Measurements from ENCODE around the gene GSN.
"Not testable (repeated sequence)": the region's sequence is repeated elsewhere in the genome, so short reads cannot be mapped to it uniquely, and the experiment has no call there.

GSN gene

DNA sequence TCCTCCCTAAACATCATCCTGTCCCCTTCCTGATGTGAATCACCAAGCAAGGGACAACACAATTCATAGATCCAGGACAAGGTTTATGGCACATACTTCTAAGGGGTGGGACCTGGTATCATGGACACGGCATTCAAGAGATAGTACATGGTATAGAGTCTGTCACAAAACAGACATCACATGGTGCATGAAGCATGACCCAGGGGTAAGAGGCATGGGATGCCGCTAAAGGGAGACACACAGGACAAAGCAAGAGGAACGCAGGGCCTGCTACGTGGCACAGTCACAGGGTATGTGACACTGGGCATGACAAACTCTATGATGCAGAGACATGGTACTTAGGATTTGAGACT, 20.7 kb downstream of the GSN start:
- DNase-seq (ENCODE audit: low spot score) = no peak

DNA sequence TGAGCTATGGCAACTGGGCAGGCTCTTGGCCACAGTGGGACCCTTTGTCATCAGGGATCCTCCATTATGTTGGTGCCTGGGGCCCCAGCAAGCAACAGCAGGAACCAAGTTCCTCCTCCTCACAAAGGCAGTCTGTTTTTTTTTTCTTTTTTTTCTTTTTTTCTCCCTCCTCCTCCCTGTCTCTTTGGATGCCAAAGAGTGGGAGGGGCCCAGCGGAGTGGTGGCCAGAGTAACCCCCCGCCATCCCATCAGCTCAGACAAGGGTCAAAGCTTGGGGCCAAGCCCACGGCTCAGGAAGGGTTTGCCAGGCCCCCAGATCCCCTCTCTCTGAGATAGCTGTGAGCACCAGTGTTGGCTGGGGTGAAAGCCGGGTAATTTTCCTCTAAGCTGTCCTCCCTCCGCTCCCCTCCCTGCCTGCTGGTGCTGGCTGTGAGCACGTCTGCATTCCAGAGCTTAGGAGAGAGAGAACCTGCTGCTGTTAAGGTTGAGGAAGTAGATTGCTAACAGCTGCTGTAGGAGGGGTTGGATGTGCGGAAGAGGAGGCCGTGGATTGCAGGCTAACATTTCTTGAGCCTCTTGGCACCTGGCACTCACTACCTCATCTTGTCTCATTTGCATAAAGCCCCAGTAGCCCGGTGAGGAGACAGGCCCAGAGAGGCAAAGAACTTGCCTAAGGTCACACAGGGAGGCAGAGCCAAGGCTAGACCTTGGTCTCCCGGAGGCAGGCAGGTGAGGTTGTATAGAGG, 21.2 kb downstream of the GSN start:
- DNase-seq (ENCODE audit: low spot score) = no peak

DNA sequence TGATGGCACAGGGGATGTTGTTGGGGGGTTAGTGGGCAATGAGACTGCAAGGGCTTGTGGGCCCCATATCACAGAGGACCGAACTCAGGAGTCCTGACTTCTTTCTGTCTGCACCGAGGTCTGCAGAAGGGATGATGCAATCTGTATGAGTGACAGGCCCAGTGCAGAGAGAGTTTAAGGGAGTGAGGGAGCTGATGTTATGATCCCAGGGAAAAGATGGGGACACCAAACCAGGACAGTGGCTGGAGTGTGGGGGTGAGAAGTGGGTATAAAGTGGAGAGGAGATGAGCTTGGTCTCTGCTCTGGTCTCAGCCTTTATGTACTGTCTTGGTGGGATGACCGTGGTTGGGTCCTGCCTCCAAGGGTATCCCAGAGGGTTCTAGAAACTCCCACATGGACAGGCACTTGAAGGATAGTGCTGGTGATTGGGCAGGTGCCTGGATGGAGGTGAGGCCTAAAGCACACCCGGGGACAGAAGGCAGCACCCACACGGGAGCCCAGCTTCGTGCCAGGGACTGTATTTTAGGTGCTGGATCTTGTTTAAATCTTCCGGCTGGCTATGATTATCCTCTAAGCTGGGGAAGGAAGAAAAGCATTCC, 21.9 kb downstream of the GSN start:
- DNase-seq (ENCODE audit: low spot score) = no peak

DNA sequence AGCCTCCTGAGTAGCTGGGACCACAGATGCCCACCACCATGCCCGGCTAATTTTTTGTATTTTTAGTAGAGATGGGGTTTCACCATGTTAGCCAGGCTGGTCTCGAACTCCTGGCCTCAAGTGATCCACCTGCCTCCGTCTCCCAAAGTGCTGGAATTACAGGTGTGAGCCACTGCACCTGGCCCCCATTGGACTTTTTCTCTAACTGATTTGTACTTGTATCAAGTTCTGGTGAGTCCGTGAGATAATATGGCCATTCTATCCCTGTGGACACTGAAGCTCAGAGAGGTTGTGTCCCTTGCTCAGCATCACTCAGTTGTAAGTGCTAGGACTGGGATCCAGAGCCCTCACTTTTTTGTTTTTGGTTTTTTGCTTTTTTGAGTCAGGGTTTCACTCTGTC, 23.6 kb downstream of the GSN start:
- DNase-seq (ENCODE audit: low spot score) = not testable (repeated sequence)

DNA sequence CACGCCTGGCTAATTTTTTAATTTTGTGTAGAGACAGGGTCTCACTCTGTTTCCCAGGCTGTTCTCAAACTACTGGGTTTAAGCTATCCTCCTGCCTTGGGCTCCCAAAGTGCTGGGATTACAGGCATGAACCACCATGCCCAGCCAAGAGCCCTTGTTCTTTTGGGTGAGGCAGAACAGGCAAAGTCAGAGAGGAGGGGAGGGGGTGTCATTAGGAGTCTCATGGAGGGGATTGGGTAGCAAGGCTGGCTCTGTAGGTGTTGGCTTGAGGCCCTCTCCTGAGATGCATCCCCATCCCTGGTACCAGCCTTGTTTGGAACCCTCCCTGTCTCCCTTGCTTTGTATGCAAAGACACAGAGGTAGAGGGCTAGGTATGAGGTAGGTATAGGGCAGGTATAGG, 24.1 kb downstream of the GSN start:
- no peak for DNase-seq (ENCODE audit: low spot score)

DNA sequence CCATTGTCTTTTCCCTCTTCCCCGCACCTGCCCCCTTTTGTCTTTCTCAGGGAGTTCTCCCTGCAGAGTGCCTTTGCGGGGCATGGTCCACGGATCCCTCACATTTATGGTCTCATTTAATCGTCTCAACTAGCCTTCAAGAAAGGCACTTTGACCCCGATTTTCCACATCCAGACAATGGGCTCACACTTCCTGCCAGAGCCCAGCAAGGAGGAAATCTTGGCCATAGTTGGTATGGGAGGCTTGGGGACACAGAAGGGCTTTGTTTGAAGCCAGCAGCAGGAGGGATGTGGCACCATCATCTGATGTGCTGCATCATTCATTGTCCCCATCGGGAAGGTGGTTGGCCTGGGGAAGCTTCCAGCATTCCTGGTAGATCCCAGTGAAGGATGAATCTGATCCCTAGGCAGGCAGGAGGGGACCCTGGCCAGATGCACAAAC, 24.9 kb downstream of the GSN start:
- no peak for DNase-seq (ENCODE audit: low spot score)

DNA sequence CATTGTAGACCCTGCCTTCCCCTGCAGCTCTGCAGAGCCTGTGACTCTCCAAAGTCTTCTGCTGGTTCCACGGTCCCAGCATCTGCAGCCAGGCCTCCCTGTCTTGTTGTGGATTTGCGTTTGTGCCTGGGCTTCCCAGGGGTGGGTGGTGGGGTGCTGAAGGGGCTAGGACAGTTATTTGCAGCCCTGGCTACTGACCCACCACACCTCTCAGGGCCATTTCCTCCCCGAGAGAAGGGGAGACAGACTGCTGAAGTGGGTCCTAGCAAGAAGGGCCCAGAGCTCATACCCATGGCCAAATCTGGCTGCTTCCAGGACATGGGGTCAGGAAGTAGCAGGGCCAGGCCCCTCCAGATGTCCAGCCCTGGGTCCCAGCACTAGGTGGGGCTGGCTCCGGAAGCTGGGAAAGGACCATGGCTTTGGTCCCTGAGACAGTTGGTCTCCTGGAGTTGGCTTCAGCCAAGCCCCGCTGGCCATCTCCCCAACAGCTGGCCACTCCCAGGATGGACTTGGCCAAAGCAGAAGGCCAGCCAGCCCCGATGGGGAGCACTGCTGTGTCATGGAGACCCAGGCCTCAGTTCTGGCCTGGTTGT, 26.3 kb downstream of the GSN start:
- no peak for DNase-seq (ENCODE audit: low spot score)

DNA sequence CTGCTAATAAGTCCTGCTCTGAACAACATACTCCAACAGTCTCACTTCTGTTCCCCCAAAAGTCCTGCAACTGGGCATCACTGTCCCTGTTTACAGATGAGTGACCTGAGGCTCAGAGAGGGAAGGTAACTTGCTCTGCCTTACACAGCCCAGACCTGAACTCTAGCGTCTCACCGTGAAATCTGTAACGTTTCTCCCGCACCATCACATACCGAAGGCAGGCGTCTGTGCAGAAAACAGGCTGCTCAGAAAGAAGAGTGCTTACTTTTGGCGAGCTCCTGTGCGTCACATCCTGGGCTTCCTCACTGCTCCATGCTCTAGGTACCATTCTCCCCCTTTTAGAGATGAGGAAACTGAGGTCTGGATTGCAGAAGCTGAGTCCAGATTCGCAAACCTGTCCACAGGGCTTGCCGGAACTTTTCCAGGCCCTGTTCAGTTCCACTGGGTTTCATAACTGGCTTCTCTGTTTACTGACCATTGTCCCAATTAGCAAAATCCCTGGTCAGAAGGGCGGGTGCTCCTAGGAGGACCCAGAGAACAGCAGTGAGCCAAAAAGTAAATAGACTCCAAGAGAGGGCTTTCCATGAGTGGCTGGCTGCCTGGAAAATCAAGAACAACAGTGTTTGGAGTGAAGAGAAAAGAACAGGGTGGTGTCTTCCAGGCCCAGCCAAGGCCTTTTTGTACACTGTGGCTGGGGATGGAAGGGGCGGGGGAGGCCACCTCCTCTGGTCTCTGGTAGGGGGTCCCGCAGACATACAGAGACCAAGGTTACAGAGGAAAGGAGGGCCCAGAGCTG, 27.1 kb downstream of the GSN start:
- DNase-seq (ENCODE audit: low spot score) = no peak

DNA sequence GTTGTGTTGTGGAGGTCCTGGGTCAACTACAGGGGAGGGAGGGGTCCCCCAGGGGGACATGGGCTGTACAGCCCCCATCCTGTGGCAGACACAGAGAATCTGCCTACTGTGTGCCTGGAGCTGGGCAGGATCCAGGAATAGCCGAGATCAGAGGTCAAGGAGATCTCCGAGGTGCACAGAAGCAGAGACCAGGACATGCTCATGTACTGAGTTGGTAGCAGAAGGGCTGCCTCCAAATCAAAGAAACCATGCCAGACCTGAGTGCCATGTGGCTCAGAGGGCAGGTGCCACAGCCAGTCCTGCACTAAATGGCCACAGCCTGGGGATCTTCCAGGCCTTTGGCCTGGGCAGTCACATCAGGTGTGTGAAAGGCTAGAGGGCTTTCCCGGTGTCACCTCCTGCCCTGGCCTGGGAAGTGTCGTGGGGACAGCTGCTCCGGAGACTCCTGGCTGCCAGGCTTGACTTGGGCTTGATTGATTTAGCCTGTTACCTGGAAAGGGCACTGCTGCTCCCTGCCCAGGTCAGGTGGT, 27.8 kb downstream of the GSN start:
- no peak for DNase-seq (ENCODE audit: low spot score)

DNA sequence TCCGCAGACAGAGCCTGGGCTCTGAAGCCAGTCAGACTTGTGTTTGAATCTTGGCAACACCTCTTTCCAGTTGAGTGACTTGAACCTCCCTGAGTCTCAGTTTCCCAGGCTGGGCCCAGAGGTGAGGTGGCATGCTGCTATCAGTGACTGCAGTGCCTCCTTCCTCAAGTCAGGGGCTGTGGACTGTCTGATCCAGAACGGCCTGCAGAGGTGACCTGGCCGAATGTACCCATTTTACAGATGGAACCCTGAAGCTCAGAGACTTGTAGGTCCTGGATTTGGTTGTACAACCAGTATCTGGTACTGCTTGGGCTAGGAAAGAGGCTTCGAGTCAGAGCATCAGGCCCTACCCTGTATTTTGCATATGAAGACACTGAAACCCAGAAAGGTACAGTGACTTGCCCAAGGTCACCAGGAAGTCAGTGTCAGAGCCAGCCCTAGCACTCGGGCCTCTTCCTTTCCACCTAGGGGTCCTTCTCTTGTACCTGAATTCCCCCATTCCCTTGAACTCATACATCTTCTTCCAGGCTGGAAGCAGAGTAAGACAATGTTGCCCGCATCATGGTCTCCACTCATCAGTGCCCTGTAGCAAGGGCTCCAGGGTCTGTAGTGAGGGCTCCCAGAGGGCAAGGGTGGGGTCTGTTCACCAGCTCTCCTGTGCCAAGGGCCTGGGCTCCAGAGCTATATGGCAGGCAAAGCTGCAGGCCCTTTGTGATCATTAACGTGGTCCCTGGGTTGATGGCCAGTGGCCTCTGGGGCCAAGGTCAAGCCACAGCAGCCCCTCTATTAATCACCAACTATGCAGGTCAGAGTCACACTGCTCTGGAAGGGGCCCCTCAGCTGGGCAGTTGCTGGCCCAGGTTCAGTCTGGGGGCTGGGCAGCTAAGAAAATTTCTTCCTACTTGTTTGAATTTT, 28.5 kb downstream of the GSN start:
- no peak for DNase-seq (ENCODE audit: low spot score)

DNA sequence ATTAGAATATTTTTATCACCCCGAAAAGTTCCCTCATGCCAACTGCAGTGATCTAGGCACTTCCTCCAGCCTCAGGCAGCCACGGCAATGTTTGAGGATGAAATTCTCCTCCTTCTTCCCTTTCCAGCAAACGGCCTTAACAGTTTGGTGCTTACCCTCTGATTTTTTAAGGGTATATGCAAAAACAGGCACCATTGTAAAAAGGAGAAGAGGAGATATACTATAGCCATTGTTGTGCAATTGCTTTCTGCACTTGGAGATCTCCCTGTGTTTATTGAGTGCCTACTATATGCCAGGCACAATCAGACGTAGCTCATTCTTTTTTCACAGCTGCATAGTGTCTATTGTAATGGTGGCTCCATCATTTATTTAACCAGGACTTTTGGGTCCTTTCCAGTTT, 29.4 kb downstream of the GSN start:
- DNase-seq (ENCODE audit: low spot score) = no peak

DNA sequence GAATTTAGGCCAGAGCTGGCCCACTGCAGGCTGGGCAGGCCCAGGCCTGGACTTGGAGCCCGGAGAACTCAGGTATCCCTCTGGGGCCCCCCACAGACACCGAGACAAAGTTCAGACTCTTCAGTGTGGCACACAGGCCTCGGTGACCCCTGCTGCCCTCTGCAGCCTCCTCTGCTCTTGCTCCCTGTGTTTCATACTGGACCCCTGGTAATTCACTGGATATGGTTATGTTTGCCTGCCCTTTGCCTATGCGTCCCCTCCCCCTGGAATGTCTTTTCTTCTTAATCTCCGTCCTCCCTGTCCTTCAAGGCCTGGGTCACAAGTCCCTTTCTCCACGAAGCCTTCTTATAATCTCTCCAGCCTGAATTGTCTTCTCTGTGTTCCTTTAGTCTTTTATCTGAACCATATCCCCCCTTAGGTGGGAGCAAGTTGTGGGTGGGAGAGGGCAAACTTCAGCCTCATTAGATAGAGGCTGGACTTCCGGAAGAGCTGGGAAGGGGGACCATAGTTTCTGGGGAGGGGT, 30.1 kb downstream of the GSN start:
- DNase-seq (ENCODE audit: low spot score) = no peak

DNA sequence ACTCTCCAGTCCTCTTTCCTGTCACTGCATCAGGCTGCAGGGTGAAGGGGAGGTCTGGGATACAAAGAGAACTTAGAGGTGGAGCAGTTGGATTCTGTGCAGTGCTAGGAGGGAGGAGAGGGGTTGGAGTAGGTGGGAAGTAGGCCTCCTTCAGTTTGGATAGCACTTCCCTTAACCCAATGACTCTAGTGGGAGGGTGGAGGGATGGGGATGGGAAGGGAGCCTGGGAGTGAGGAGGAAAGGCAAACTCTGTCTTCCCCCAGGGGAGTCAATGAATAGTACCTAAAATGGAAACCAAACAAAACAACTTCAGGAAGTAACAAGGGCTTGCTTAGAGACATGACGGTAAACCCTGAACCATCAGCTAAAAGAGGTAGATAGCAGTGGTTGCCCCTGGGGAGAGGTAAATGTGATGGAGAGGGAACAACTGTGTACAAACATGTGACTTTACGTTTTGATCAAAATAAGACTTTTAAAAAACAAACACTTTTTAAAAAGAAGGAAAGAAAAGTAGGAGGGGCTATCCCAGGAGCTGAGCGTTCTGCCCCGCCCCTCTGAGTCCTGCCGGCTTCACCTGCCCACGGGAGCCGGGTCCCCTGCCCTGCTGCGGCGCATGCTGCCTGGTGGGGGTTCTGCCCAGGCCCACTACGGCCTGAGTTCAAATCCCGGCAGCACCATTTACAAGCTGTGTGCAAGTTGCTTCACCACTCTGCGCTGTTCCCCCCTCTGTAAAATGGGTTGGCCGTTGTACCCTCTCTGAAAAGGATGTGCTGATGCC, 30.9 kb downstream of the GSN start:
- peak; percentile 48 for DNase-seq (ENCODE audit: low spot score)

DNA sequence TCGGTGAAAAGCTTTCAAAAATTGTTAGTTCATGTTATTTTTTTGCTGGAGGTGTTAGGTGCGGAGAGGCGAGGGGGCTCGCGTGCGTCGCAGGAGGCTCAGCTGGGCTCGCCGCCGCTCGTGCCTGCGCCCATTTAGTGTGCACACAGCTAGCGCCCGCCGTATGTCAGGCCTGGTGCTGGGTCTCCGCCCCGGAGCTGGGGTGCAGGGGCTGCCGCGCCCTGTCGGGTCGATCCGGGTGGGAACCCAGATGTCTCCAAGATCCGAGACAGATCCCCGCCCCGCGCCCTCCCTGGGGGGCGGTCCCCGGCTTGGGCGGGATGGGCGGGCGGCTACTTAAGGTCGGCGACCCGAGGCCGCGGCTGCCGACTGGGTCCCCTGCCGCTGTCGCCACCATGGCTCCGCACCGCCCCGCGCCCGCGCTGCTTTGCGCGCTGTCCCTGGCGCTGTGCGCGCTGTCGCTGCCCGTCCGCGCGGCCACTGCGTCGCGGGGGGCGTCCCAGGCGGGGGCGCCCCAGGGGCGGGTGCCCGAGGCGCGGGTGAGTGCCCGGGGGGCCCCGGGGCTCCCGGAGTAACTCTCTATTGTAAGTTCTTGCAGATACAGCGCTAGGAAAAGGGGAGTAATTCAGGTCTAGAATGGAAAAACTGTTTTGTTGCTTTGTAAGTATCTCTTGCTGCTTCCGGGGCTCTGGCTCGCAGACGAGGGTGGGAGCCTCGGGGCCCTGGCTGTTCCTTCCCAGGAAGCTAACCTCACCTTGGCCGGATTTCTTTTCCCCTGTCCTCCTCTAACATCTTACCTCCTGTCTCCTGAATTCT, 31.7 kb downstream of the GSN start:
- no peak for DNase-seq (ENCODE audit: low spot score)

DNA sequence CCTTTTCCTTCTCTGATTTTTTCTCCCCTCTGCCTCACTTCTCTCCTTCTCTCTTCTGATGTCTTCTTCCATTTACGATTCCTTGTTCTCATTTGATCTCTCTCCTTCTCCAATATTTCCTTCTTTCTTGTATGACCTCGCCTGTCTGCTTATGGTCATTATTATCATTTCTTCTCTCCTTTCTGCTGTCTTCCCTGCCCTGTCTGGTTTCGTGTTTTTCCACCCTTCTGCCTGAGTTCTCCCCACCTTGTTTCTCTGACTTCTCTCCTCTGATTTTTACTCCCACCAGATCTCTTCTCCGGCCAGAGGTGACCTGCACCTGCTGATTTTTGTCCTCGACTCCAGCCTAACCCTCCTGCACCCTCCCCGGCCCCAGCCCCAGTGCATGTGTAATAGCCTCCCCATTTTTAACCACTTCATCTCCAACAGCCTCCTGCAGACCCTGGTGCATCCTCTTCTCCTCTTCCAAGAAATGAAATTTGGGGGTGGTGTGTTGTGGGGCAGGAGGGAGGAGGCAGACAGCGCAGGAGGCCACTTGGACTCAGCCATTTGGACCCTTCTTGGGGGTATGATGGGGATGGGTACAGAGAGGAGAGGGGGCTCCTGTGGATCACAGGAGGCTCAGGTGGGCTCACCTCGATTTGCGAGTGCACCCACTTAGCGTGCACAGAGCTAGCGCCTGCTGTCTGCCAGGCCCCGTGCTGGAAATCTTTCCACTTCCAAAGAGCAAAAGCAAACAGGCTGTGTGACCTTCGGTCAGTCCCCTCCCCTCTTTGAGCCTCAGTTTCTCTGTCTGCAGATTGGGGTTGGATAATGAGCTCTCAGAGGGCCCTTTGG, 32.5 kb downstream of the GSN start:
- no peak for DNase-seq (ENCODE audit: low spot score)

DNA sequence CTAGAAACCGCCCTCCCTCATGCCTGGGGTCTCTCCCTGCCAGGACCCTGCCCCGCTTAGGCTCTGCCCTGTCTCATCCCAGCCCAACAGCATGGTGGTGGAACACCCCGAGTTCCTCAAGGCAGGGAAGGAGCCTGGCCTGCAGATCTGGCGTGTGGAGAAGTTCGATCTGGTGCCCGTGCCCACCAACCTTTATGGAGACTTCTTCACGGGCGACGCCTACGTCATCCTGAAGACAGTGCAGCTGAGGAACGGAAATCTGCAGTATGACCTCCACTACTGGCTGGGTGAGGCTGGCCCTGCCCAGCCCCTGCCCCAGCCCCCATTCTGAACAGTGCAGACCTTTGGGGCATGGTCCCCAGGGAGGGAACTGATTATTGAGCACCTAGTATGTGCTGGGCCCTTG, 33.9 kb downstream of the GSN start:
- no peak for DNase-seq (ENCODE audit: low spot score)

DNA sequence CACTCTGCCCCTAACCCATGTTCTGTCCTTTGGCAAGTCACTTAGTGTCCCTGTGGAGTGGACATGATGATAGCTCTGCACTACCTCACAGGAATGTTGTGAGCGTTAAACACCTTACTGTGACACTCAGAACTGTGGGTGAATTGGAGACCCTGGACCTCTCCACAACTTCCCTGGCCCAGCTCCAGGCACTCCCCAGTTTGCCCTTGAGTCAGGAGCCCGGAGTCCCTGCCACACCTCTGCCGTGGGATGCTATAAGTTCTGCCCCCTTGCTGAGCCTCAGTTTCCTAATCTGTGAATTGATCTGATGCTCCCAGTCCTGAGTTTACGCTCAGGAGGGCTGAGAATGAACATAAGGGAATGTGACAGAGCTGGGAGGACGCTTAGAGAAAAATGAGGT, 34.4 kb downstream of the GSN start:
- no peak for DNase-seq (ENCODE audit: low spot score)

DNA sequence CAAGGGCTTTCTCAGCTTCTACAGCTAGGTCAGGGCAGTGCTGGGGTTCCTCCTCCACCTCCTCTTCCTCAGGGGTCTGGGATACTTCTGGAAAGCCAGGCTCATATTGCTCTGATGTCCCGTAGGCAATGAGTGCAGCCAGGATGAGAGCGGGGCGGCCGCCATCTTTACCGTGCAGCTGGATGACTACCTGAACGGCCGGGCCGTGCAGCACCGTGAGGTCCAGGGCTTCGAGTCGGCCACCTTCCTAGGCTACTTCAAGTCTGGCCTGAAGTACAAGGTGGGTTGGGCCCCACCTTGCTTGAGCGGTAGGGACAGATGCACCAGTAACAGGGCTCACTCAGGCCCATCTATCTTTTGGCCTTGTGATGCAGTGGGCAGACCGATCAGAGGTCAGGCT, 34.8 kb downstream of the GSN start:
- no peak for DNase-seq (ENCODE audit: low spot score)
